Measurements from ENCODE around the gene PAK1IP1.
"Not testable (repeated sequence)": the region's sequence is repeated elsewhere in the genome, so short reads cannot be mapped to it uniquely, and the experiment has no call there.

Gene PAK1IP1

GRCh38 chr6:10659699-10660348, 34.9 kb upstream of the PAK1IP1 start:
- H3K27me3 ChIP-seq (replicated peaks; ENCODE audit: insufficient read depth, low read length): no peaks in the 10 kb centered on the region
- H3K36me3 ChIP-seq (replicated peaks; ENCODE audit: insufficient read depth, low read length): no peaks in the 10 kb centered on the region
- no peaks in the 10 kb centered on the region for H3K9me2 ChIP-seq (replicated peaks; ENCODE audit: insufficient read depth, low read length)
- no peaks in the 10 kb centered on the region for H3K4me1 ChIP-seq (ENCODE audit: low read length)
- no peak overlapping the region for H3K4me3 ChIP-seq (ENCODE audit: low read length)
- H3K9ac ChIP-seq (ENCODE audit: low read length): no peak overlapping the region
- H3K27ac ChIP-seq (ENCODE audit: low read length): no peak overlapping the region
- no peak for TF ChIP-seq CTCF (IDR thresholded peaks at IDR 0.05; ENCODE audit: low read length)
- H3K9me3 ChIP-seq (replicated peaks; ENCODE audit: insufficient read depth, low read length): no peaks in the 10 kb centered on the region
- no peak overlapping the region for H3K4me2 ChIP-seq (ENCODE audit: low read depth, low read length)
- H3K79me2 ChIP-seq (ENCODE audit: low read length): no peaks in the 10 kb centered on the region
- H2AFZ ChIP-seq (ENCODE audit: low read length): no peak overlapping the region
- no peaks in the 10 kb centered on the region for H4K20me1 ChIP-seq (ENCODE audit: insufficient read depth, low read length)
- H3F3A ChIP-seq (ENCODE audit: insufficient read depth, low read length): no peaks in the 10 kb centered on the region
- no peak for DNase-seq

- not testable (repeated sequence) for H2AFZ ChIP-seq (ENCODE audit: low read length); H3K4me1 ChIP-seq (ENCODE audit: low read length); H3K4me3 ChIP-seq (ENCODE audit: low read length); H3K27ac ChIP-seq (ENCODE audit: low read length); H3K79me2 ChIP-seq (ENCODE audit: low read length); H3K36me3 ChIP-seq (replicated peaks; ENCODE audit: insufficient read depth, low read length); H3K27me3 ChIP-seq (replicated peaks; ENCODE audit: insufficient read depth, low read length); H4K20me1 ChIP-seq (ENCODE audit: insufficient read depth, low read length); H3F3A ChIP-seq (ENCODE audit: insufficient read depth, low read length); H3K9me2 ChIP-seq (replicated peaks; ENCODE audit: insufficient read depth, low read length); H3K4me2 ChIP-seq (ENCODE audit: low read depth, low read length); H3K9ac ChIP-seq (ENCODE audit: low read length); H3K9me3 ChIP-seq (replicated peaks; ENCODE audit: insufficient read depth, low read length); DNase-seq
Observed at GRCh38 chr6:10660431-10661191, 34.2 kb upstream of the PAK1IP1 start.

- Histone ChIP-seq H3K4me3 (ENCODE audit: low read length) (no peak overlapping the region), H3K36me3 (replicated peaks; ENCODE audit: insufficient read depth, low read length) (no peaks in the 10 kb centered on the region), H3K9me2 (replicated peaks; ENCODE audit: insufficient read depth, low read length) (no peaks in the 10 kb centered on the region)
Observed at GRCh38 chr6:10662207-10662606, 32.6 kb upstream of the PAK1IP1 start.

More at GRCh38 chr6:10662207-10662606, 32.6 kb upstream of the PAK1IP1 start:
- no peaks in the 10 kb centered on the region for H3K4me1 ChIP-seq (ENCODE audit: low read length)
- H3K79me2 ChIP-seq (ENCODE audit: low read length): no peaks in the 10 kb centered on the region
- H2AFZ ChIP-seq (ENCODE audit: low read length): no peak overlapping the region
- H3K9ac ChIP-seq (ENCODE audit: low read length): no peak overlapping the region
- TF ChIP-seq CTCF (IDR thresholded peaks at IDR 0.05; ENCODE audit: low read length) (no peak), EZH2phosphoT487 (IDR thresholded peaks at IDR 0.05; ENCODE audit: low read length) (no peak), EZH2 (optimal IDR thresholded peaks at IDR 0.05; ENCODE audit: low read depth, low read length) (no peak)
- H3K4me2 ChIP-seq (ENCODE audit: low read depth, low read length): no peak overlapping the region
- DNase-seq: no peak
- H4K20me1 ChIP-seq (ENCODE audit: insufficient read depth, low read length): no peaks in the 10 kb centered on the region
- H3K27ac ChIP-seq (ENCODE audit: low read length): no peak overlapping the region
- H3K27me3 ChIP-seq (replicated peaks; ENCODE audit: insufficient read depth, low read length): no peaks in the 10 kb centered on the region
- H3F3A ChIP-seq (ENCODE audit: insufficient read depth, low read length): no peaks in the 10 kb centered on the region
- no peaks in the 10 kb centered on the region for H3K9me3 ChIP-seq (replicated peaks; ENCODE audit: insufficient read depth, low read length)

Measured in MM.1S (cell line).